ENCODE measurements around the gene MLN. TPM values are rescaled to one million over a fixed set of nuclear protein-coding genes. Genes with fewer than 3 reads are reported as not detected.
"Not testable (repeated sequence)": the region's sequence is repeated elsewhere in the genome, so short reads cannot be mapped to it uniquely, and the experiment has no call there.

The MLN gene
- total and polyA plus RNA-seq, 2 donors (not counting 3 experiments of a cell fraction or from before 2014, with no cell fraction given), result not detected

- Histone ChIP-seq H3K9ac (replicated peaks; ENCODE audit: extremely low read depth, insufficient read depth, low read length) (no peak overlapping the region), H3K27ac (ENCODE audit: insufficient read depth, low read depth, low read length) (no peak overlapping the region), H3K4me2 (ENCODE audit: insufficient read depth, low read length) (no peak overlapping the region), H3K4me3 (replicated peaks in 1 of 3; ENCODE audit: insufficient read depth in 1 of 3, low read depth in 1 of 3, low read length in 3 of 3) (no peak overlapping the region), H4K20me1 (replicated peaks; ENCODE audit: control insufficient read depth, extremely low read depth, insufficient read depth, low read length) (no peaks in the 10 kb centered on the region), H3K4me1 (ENCODE audit: control insufficient read depth, extremely low read depth, insufficient read depth, low read length) (no peaks in the 10 kb centered on the region), H3K9me1 (replicated peaks; ENCODE audit: control insufficient read depth, extremely low read depth, insufficient read depth, low read length) (no peaks in the 10 kb centered on the region), H2AFZ (ENCODE audit: low read depth, low read length) (no peak overlapping the region), H3K27me3 (ENCODE audit: control insufficient read depth in 2 of 2, insufficient read depth in 2 of 2, low read length in 2 of 2) (peaks cover 9 to 15% of the 10 kb centered on the region in 2 experiments), H3K36me3 (ENCODE audit: control insufficient read depth in 2 of 2, extremely low read depth in 1 of 2, insufficient read depth in 2 of 2, low read length in 2 of 2) (no peaks in the 10 kb centered on the region), H3K9me3 (replicated peaks; ENCODE audit: control insufficient read depth, insufficient read depth, low read length) (no peaks in the 10 kb centered on the region), H3K79me2 (ENCODE audit: control insufficient read depth, insufficient read depth, low read length) (no peaks in the 10 kb centered on the region)
- no peak for DNase-seq (ENCODE audit: low read depth, low spot score)
- FAIRE-seq, result no peak
- CTCF ChIA-PET, result no interaction called here
- intact Hi-C loops (cut with micrococcal nuclease), result no loop called here
- dilution Hi-C loops (cut with MboI; ENCODE audit: extremely low pct_ligation_motif_present, low sequenced_read_pairs), result no loop called here
- POLR2A ChIA-PET, result no interaction called here
- TF ChIP-seq POLR2A (IDR thresholded peaks at IDR 0.05; ENCODE audit: low read depth, low read length), result no peak
- no peak for TF ChIP-seq MYC (IDR thresholded peaks at IDR 0.05; ENCODE audit: low read depth, low read length)
- no peak for TF ChIP-seq CTCF (IDR thresholded peaks at IDR 0.05; ENCODE audit: extremely low read depth in 1 of 2, insufficient read depth in 1 of 2, low read depth in 1 of 2, low read length in 2 of 2)
- no TSS peak for BruUV-seq (replicated peaks)
These were observed 29.8 kb upstream of the MLN start for GRCh38 chr6:33833599-33833998.

- DNase-seq (ENCODE audit: low read depth, low spot score); FAIRE-seq; H3K79me2 ChIP-seq (ENCODE audit: control insufficient read depth, insufficient read depth, low read length); H3K9ac ChIP-seq (replicated peaks; ENCODE audit: extremely low read depth, insufficient read depth, low read length); BruUV-seq (replicated peaks); intact Hi-C loops (cut with micrococcal nuclease); H4K20me1 ChIP-seq (replicated peaks; ENCODE audit: control insufficient read depth, extremely low read depth, insufficient read depth, low read length); H3K4me1 ChIP-seq (ENCODE audit: control insufficient read depth, extremely low read depth, insufficient read depth, low read length); H3K4me2 ChIP-seq (ENCODE audit: insufficient read depth, low read length); H2AFZ ChIP-seq (ENCODE audit: low read depth, low read length); POLR2A ChIA-PET; H3K4me3 ChIP-seq (replicated peaks in 1 of 3; ENCODE audit: insufficient read depth in 1 of 3, low read depth in 1 of 3, low read length in 3 of 3); dilution Hi-C loops (cut with MboI; ENCODE audit: extremely low pct_ligation_motif_present, low sequenced_read_pairs); H3K36me3 ChIP-seq (ENCODE audit: control insufficient read depth in 2 of 2, extremely low read depth in 1 of 2, insufficient read depth in 2 of 2, low read length in 2 of 2); H3K9me3 ChIP-seq (replicated peaks; ENCODE audit: control insufficient read depth, insufficient read depth, low read length); CTCF ChIA-PET; H3K27ac ChIP-seq (ENCODE audit: insufficient read depth, low read depth, low read length); H3K9me1 ChIP-seq (replicated peaks; ENCODE audit: control insufficient read depth, extremely low read depth, insufficient read depth, low read length): not testable (repeated sequence)
- H3K27me3 ChIP-seq (ENCODE audit: control insufficient read depth in 2 of 2, insufficient read depth in 2 of 2, low read length in 2 of 2), result peaks cover 17% of the 10 kb centered on the region in 2 experiments
These were observed 29.0 kb upstream of the MLN start for GRCh38 chr6:33832831-33833230.

GRCh38 chr6:33831725-33832124 lies 27.9 kb upstream of the MLN start:
- CTCF ChIA-PET; H3K4me2 ChIP-seq (ENCODE audit: insufficient read depth, low read length); H3K9me1 ChIP-seq (replicated peaks; ENCODE audit: control insufficient read depth, extremely low read depth, insufficient read depth, low read length); DNase-seq (ENCODE audit: low read depth, low spot score); H2AFZ ChIP-seq (ENCODE audit: low read depth, low read length); POLR2A ChIA-PET; FAIRE-seq; H3K79me2 ChIP-seq (ENCODE audit: control insufficient read depth, insufficient read depth, low read length); H3K4me3 ChIP-seq (replicated peaks in 1 of 3; ENCODE audit: insufficient read depth in 1 of 3, low read depth in 1 of 3, low read length in 3 of 3); H4K20me1 ChIP-seq (replicated peaks; ENCODE audit: control insufficient read depth, extremely low read depth, insufficient read depth, low read length); BruUV-seq (replicated peaks); intact Hi-C loops (cut with micrococcal nuclease); H3K36me3 ChIP-seq (ENCODE audit: control insufficient read depth in 2 of 2, extremely low read depth in 1 of 2, insufficient read depth in 2 of 2, low read length in 2 of 2); H3K9ac ChIP-seq (replicated peaks; ENCODE audit: extremely low read depth, insufficient read depth, low read length); dilution Hi-C loops (cut with MboI; ENCODE audit: extremely low pct_ligation_motif_present, low sequenced_read_pairs); H3K4me1 ChIP-seq (ENCODE audit: control insufficient read depth, extremely low read depth, insufficient read depth, low read length); H3K9me3 ChIP-seq (replicated peaks; ENCODE audit: control insufficient read depth, insufficient read depth, low read length); H3K27ac ChIP-seq (ENCODE audit: insufficient read depth, low read depth, low read length): not testable (repeated sequence)
- H3K27me3 ChIP-seq (ENCODE audit: control insufficient read depth in 2 of 2, insufficient read depth in 2 of 2, low read length in 2 of 2), result peaks cover 19 to 20% of the 10 kb centered on the region in 2 experiments
